ENCODE data around the gene SPSB4. TPM values are rescaled to one million over a fixed set of nuclear protein-coding genes. Genes with fewer than 3 reads are reported as not detected.

The SPSB4 gene
- total and polyA plus RNA-seq, 9 of the 15 experiments (the other 6 are each of a cell fraction or from before 2014, with no cell fraction given): not detected

DNA sequence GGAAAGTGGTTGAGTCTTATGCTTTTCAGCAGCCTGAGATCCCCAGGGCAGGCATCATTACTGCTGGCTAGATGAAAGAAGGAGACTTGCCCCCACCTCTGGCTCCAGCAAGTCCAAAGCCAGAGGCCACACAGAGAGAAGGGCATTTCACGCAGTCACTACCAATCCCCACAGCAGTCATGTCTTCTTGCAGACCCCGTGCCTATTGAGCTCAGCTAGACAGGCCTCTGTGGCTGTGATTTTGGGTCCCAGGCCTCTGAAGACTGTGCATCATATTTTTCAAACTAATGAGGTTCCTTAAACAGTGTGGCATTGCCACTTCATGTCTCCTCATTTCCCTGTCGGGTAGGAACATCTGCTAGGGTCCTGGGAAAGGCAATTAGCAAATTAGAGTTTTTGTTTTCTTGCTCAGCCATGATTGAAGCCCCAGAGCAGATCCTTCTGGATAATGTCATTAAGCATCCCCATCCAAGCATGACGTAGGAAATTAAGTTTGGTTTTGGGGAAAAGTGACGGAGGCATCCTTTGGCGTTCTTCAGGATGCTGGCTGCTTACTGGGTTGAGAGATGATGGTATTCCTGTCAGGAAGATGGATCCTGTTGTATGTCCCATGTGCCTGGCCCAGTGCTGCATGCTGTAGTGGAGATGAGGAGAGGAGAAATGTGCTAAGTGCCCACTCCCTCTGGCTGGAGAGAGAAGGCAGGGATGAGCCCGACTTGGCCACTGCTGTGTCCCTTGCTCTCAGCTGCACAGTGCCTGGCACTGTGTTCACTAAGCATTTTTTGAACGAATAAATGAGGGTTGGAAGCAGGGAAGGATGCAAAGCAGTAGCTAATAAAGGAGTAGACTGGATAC, 7.0 kb downstream of the SPSB4 start:
- no peak for ATAC-seq
- CTCF ChIA-PET (ENCODE audit: low intra/inter-chr PET ratio): no interaction called here
- no peak overlapping the region for H3K4me3 ChIP-seq

More for the DNA sequence above, 7.0 kb downstream of the SPSB4 start:
- intact Hi-C loops (cut with micrococcal nuclease) (no loop called here), in situ Hi-C loops (cut with MboI) (no loop called here)
- H3K27ac ChIP-seq (ENCODE audit: extremely low read depth, low read depth, low read length): no peak overlapping the region
- 2% methylated on average over 8 of the region's 8 CpGs for whole genome bisulfite sequencing (ENCODE audit: insufficient coverage, low coverage, missing lambda C conversion rate)
- DNase-seq (ENCODE audit: extremely low read depth in 1 of 4, low spot score in 3 of 4): no peak
- TF ChIP-seq NR2C1 (IDR thresholded peaks at IDR 0.05) (no peak), NR2C1 (tag; IDR thresholded peaks at IDR 0.05) (no peak), ZNF57 (CRISPR knock-in tag; IDR thresholded peaks at IDR 0.05) (no peak), MXI1 (IDR thresholded peaks at IDR 0.05; ENCODE audit: low read depth, low read length) (no peak), ZNF830 (CRISPR knock-in tag; IDR thresholded peaks at IDR 0.05) (no peak), TARDBP (IDR thresholded peaks at IDR 0.05) (no peak), ZNF263 (CRISPR knock-in tag; IDR thresholded peaks at IDR 0.05; ENCODE audit: borderline replicate concordance) (no peak), RBM25 (IDR thresholded peaks at IDR 0.05; ENCODE audit: low read depth, low read length, severe bottlenecking) (no peak), KLF10 (CRISPR knock-in tag; IDR thresholded peaks at IDR 0.05) (no peak), TCFL5 (CRISPR knock-in tag; conservative IDR thresholded peaks at IDR 0.05) (no peak), MEF2A (IDR thresholded peaks at IDR 0.05; ENCODE audit: control insufficient read depth, low read depth, low read length) (no peak), ZNF764 (CRISPR knock-in tag; IDR thresholded peaks at IDR 0.05; ENCODE audit: low read depth) (no peak), TOE1 (IDR thresholded peaks at IDR 0.05; ENCODE audit: borderline replicate concordance) (no peak), TOE1 (CRISPR knock-in tag; IDR thresholded peaks at IDR 0.05; ENCODE audit: borderline replicate concordance, low read depth) (no peak), ZFX (CRISPR knock-in tag; IDR thresholded peaks at IDR 0.05) (no peak), C11orf30 (IDR thresholded peaks at IDR 0.05; ENCODE audit: low read depth) (no peak)
- TF ChIP-seq, protein P1, sequence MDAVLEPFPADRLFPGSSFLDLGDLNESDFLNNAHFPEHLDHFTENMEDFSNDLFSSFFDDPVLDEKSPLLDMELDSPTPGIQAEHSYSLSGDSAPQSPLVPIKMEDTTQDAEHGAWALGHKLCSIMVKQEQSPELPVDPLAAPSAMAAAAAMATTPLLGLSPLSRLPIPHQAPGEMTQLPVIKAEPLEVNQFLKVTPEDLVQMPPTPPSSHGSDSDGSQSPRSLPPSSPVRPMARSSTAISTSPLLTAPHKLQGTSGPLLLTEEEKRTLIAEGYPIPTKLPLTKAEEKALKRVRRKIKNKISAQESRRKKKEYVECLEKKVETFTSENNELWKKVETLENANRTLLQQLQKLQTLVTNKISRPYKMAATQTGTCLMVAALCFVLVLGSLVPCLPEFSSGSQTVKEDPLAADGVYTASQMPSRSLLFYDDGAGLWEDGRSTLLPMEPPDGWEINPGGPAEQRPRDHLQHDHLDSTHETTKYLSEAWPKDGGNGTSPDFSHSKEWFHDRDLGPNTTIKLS (IDR thresholded peaks at IDR 0.05; ENCODE audit: borderline replicate concordance, low read depth): no peak
- BruUV-seq (replicated peaks): no TSS peak
- H4K20me1 ChIP-seq (replicated peaks; ENCODE audit: control insufficient read depth, insufficient read depth, low read length): no peaks in the 10 kb centered on the region
- POLR2A ChIA-PET: no interaction called here
- no peaks in the 10 kb centered on the region for H3K36me3 ChIP-seq (ENCODE audit: control insufficient read depth, insufficient read depth, low read length)
- H3K9me1 ChIP-seq (ENCODE audit: control insufficient read depth, insufficient read depth, low read length): no peaks in the 10 kb centered on the region
- H3K27me3 ChIP-seq (ENCODE audit: control insufficient read depth in 2 of 2, insufficient read depth in 2 of 2, low read length in 2 of 2): peaks cover 0 to 28% of the 10 kb centered on the region in 2 experiments; a peak in 4 of 5 replicates
- H3K79me2 ChIP-seq (ENCODE audit: control insufficient read depth, insufficient read depth, low read length): no peaks in the 10 kb centered on the region
- H2AFZ ChIP-seq (ENCODE audit: low read depth, low read length): no peak overlapping the region
- no peaks in the 10 kb centered on the region for H3K9me3 ChIP-seq (replicated peaks; ENCODE audit: control insufficient read depth, insufficient read depth, low read depth, low read length)
- peaks cover 0 to 3% of the 10 kb centered on the region in 2 experiments; a peak in 1 of 5 replicates for H3K4me1 ChIP-seq (replicated peaks in 1 of 2; ENCODE audit: control insufficient read depth in 2 of 2, insufficient read depth in 2 of 2, low read length in 2 of 2)
- FAIRE-seq: no peak
- no peak overlapping the region for H3K9ac ChIP-seq (ENCODE audit: insufficient read depth in 1 of 2, low read depth in 2 of 2, low read length in 2 of 2)
- H3K4me2 ChIP-seq (ENCODE audit: insufficient read depth, low read length): no peak overlapping the region
